ENCODE data around the gene ZNF576.

GRCh38 chr19:43561139-43561970, 35.0 kb upstream of the ZNF576 start:
- no peak for TF ChIP-seq POLR2A (IDR thresholded peaks at IDR 0.05)
- TF ChIP-seq, protein P1, sequence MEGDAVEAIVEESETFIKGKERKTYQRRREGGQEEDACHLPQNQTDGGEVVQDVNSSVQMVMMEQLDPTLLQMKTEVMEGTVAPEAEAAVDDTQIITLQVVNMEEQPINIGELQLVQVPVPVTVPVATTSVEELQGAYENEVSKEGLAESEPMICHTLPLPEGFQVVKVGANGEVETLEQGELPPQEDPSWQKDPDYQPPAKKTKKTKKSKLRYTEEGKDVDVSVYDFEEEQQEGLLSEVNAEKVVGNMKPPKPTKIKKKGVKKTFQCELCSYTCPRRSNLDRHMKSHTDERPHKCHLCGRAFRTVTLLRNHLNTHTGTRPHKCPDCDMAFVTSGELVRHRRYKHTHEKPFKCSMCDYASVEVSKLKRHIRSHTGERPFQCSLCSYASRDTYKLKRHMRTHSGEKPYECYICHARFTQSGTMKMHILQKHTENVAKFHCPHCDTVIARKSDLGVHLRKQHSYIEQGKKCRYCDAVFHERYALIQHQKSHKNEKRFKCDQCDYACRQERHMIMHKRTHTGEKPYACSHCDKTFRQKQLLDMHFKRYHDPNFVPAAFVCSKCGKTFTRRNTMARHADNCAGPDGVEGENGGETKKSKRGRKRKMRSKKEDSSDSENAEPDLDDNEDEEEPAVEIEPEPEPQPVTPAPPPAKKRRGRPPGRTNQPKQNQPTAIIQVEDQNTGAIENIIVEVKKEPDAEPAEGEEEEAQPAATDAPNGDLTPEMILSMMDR (IDR thresholded peaks at IDR 0.05), result no peak

Data from lower leg skin (tissue), 3 donors.